Esophagus muscularis mucosa (tissue), 4 donors: ENCODE results near the gene PGM2L1. TPM values are rescaled to one million over a fixed set of nuclear protein-coding genes. Genes with fewer than 3 reads are reported as not detected.

Source experiments
- DNase-seq: peaks from one replicate; pipeline ENCODE4 v3.0.0-alpha.2; 2017; ENCODE audit errors: extremely low spot score
- H3K27ac ChIP-seq, 4 donors: fragments of 200-600 bp; sonication (generic); replicated peaks in 1 of 4; 1 replicate in 3 of 4; 2 replicates in 1 of 4; pipeline ENCODE4 v1.5.1; 2016 to 2019; ENCODE audit warnings: mild to moderate bottlenecking in 1 of 4
- H3K27me3 ChIP-seq, 4 donors: fragments of 200-600 bp; sonication (generic); one replicate each; pipeline versions ENCODE4 v1.5.1 to v1.6.0; 2016 to 2019
- H3K36me3 ChIP-seq, 4 donors: fragments of 200-600 bp; sonication (generic); one replicate each; pipeline ENCODE4 v1.5.1; 2016 to 2019
- H3K4me1 ChIP-seq, 4 donors: fragments of 200-600 bp; sonication (generic); one replicate each; pipeline ENCODE4 v1.5.1; 2016 to 2019
- H3K4me3 ChIP-seq, 4 donors: fragments of 200-600 bp; sonication (generic); 1 replicate in 2 of 4; 2 replicates in 2 of 4; pipeline ENCODE4 v1.5.1; 2016 to 2019; ENCODE audit warnings: mild to moderate bottlenecking in 4 of 4, moderate library complexity in 1 of 4
- H3K9me3 ChIP-seq, 4 donors: fragments of 200-600 bp; sonication (generic); 1 replicate in 3 of 4; 2 replicates in 1 of 4; pipeline ENCODE4 v1.5.1; 2016 to 2019
- CTCF ChIP-seq, 3 experiments: fragments of 200-600 bp in 2 of 3; fragments of 450-650 bp in 1 of 3; sonication (generic) in 2 of 3; IDR thresholded peaks; one replicate each; pipeline ENCODE4 v1.5.1; 2017 to 2019; ENCODE audit warnings: antibody characterized with exemption in 3 of 3, mild to moderate bottlenecking in 2 of 3, moderate library complexity in 1 of 3
- EP300 ChIP-seq: sonication (generic); formaldehyde crosslinking; IDR thresholded peaks from one replicate; pipeline ENCODE4 v1.6.1; 2017; ENCODE audit warnings: antibody characterized with exemption
- POLR2A ChIP-seq: fragments of 450-650 bp; IDR thresholded peaks from one replicate; pipeline ENCODE4 v1.6.1; 2017; ENCODE audit warnings: antibody characterized with exemption, moderate library complexity, mild to moderate bottlenecking, low read depth
- POLR2AphosphoS5 ChIP-seq, 2 donors: sonication (generic); formaldehyde crosslinking; IDR thresholded peaks; one replicate each; pipeline ENCODE4 v1.6.1; 2017; ENCODE audit warnings: antibody characterized with exemption in 2 of 2
- WGBS: methylation state at CpG from one replicate; pipeline ENCODE4 v1.1.5; 2018; 5-methylcytosine and 5-hydroxymethylcytosine counted together
- intact Hi-C: fragments of 100-400 bp; cut with DNase I; formaldehyde crosslinking; loops from one replicate; pipeline ENCODE4 v1.15.1; 2023
- total RNA-seq, 4 donors: library from RNA; depleted of rRNA; stranded (reverse); fragments of >200 nt; gene quantifications; one replicate each; pipeline versions ENCODE4 v1.1.0 to v1.2.1, GENCODE V29; 2016

The PGM2L1 gene
- total RNA-seq, 4 donors from 2014 or later, result 2.5 to 6.4 (median 5.8) TPM

- no peak overlapping the region for H3K27ac ChIP-seq
- no peaks in the 10 kb centered on the region for H3K36me3 ChIP-seq
- H3K9me3 ChIP-seq, result peaks cover 0 to 21% (median 9%) of the 10 kb centered on the region in 4 donors
- peaks cover 4 to 28% (median 25%) of the 10 kb centered on the region in 4 donors for H3K4me1 ChIP-seq
- no peak overlapping the region for H3K4me3 ChIP-seq
- no peak for TF ChIP-seq EP300
- TF ChIP-seq CTCF (IDR thresholded peaks at IDR 0.05), result no peak
- no peak for TF ChIP-seq POLR2A
- no peak for TF ChIP-seq POLR2AphosphoS5 (IDR thresholded peaks at IDR 0.05)
- DNase-seq, result no peak
- no peaks in the 10 kb centered on the region for H3K27me3 ChIP-seq
- intact Hi-C loops, result no loop called here
These were observed 81.3 kb downstream of the PGM2L1 start for GRCh38 chr11:74316772-74317505.

GRCh38 chr11:74312326-74312725 is 85.9 kb downstream of the PGM2L1 start:
- WGBS, result 100% methylated on average over 1 of the region's 1 CpG
- peaks cover 10 to 18% (median 13%) of the 10 kb centered on the region in 4 donors for H3K4me1 ChIP-seq

GRCh38 chr11:74311352-74311926 is 86.8 kb downstream of the PGM2L1 start, which contains the start of gene P4HA3:
TSS of gene P4HA3 (minus strand) at chr11:74311640. CDS start at chr11:74311611, 29 bp downstream.
- peak within 1 kb of the TSS; percentile 56 to 67 (median 60) for H3K4me3 ChIP-seq
- peaks cover 0 to 8% (median 2%) of the 10 kb centered on the region in 4 donors for H3K9me3 ChIP-seq
- TF ChIP-seq EP300 (no peak), CTCF (IDR thresholded peaks at IDR 0.05) (peak in 1 of 3 experiments; percentile 12)
- no peaks in the 10 kb centered on the region for H3K36me3 ChIP-seq
- H3K27ac ChIP-seq, result no peak within 1 kb of the TSS
- H3K27me3 ChIP-seq, result peaks cover 0 to 12% (median 0%) of the 10 kb centered on the region in 4 donors
- no peak for DNase-seq
- peaks cover 10 to 24% (median 13%) of the 10 kb centered on the region in 4 donors for H3K4me1 ChIP-seq
- intact Hi-C loops, result no loop called here
- 8% methylated on average over 26 of the region's 62 CpGs for WGBS

More at GRCh38 chr11:74312326-74312725, 85.9 kb downstream of the PGM2L1 start:
- Histone ChIP-seq H3K27me3 (peaks cover 0 to 12% (median 0%) of the 10 kb centered on the region in 4 donors), H3K4me3 (no peak overlapping the region), H3K36me3 (no peaks in the 10 kb centered on the region), H3K9me3 (peaks cover 0 to 17% (median 9%) of the 10 kb centered on the region in 4 donors), H3K27ac (no peak overlapping the region)
- no peak for DNase-seq
- intact Hi-C loops, result no loop called here
- TF ChIP-seq POLR2AphosphoS5 (IDR thresholded peaks at IDR 0.05), result no peak
- TF ChIP-seq EP300, result no peak
- TF ChIP-seq POLR2A, result no peak
- TF ChIP-seq CTCF (IDR thresholded peaks at IDR 0.05), result no peak

- Histone ChIP-seq H3K4me1 (peaks cover 10 to 24% (median 13%) of the 10 kb centered on the region in 4 donors), H3K27me3 (peaks cover 0 to 12% (median 0%) of the 10 kb centered on the region in 4 donors), H3K4me3 (peak overlapping the region; percentile 56 to 67 (median 60)), H3K27ac (no peak overlapping the region), H3K9me3 (peaks cover 0 to 3% (median 0%) of the 10 kb centered on the region in 4 donors), H3K36me3 (no peaks in the 10 kb centered on the region)
- intact Hi-C loops, result no loop called here
- no peak for TF ChIP-seq CTCF (IDR thresholded peaks at IDR 0.05)
- 82% methylated on average over 9 of the region's 11 CpGs for WGBS
- DNase-seq, result no peak
These were observed 87.4 kb downstream of the PGM2L1 start for GRCh38 chr11:74310857-74311256.
